Pancreas (tissue), 10 donors: ENCODE data around the gene PPP3CA. TPM values are rescaled to one million over a fixed set of nuclear protein-coding genes. Genes with fewer than 3 reads are reported as not detected.

Experiments
- ATAC-seq, 4 donors: fragments of 200-7000 bp; cut with Tn5 transposase; one replicate each; pipeline versions ENCODE4 v1.8.0 to v1.9.1; 2020; ENCODE audit warnings: mild to moderate bottlenecking in 4 of 4, moderate library complexity in 4 of 4
- DNase-seq, 6 donors: peaks; one replicate each; pipeline ENCODE4 v3.0.0-alpha.2; 2020
- FAIRE-seq: peaks from 2 replicates; lab custom pipeline; 2012; peaks lifted over from hg19 to GRCh38; lab: Jason Lieb, UNC
- H3K27ac ChIP-seq, 4 donors: fragments of 200-600 bp; sonication (generic); 1 replicate in 3 of 4; 2 replicates in 1 of 4; pipeline versions ENCODE4 v1.5.0 to v1.8.0; 2020
- H3K27me3 ChIP-seq, 4 donors: fragments of 200-600 bp; one replicate each; pipeline ENCODE4 v1.8.0; 2021
- H3K36me3 ChIP-seq, 3 donors: fragments of 200-600 bp; sonication (generic) in 1 of 3; one replicate each; pipeline versions ENCODE4 v1.5.0 to v1.8.0; 2020 to 2021
- H3K4me1 ChIP-seq, 3 donors: fragments of 200-600 bp; one replicate each; pipeline ENCODE4 v1.8.0; 2021
- H3K4me3 ChIP-seq, 4 donors: fragments of 200-600 bp; sonication (generic) in 2 of 4; one replicate each; pipeline versions ENCODE4 v1.5.0 to v1.8.0; 2020 to 2021
- H3K9me3 ChIP-seq, 4 donors: fragments of 200-600 bp; one replicate each; pipeline ENCODE4 v1.8.0; 2021
- WGBS, 2 donors: extraction: QIAGEN DNeasy Blood & Tissue Kit; methylation state at CpG; one replicate each; pipeline ENCODE4 v1.1.7; 2013; 5-methylcytosine and 5-hydroxymethylcytosine counted together
- intact Hi-C, 3 donors: fragments of 100-400 bp; cut with DNase I; formaldehyde crosslinking; loops; one replicate each; pipeline versions ENCODE4 v1.11.1 to v1.14.2; 2022
- polyA plus RNA-seq, 2 donors: library from polyadenylated mRNA; stranded (reverse); fragments of 200-250 nt; gene quantifications; one replicate each; pipeline ENCODE4 v1.2.3, GENCODE V29; 2013
- total RNA-seq, 6 donors: library from RNA; stranded (reverse); fragmentation: NEBNext Ultra II Directional in 4 of 6; extraction: Animal tissue kit (Norgen Biotek cat#: 25700) in 4 of 6; gene quantifications; one replicate each; pipeline versions ENCODE4 v1.2.1 to v1.2.4, GENCODE V29; 2021 to 2023
- TF ChIP-seq, protein P1 (sequence below), 4 donors: fragments of 200-600 bp; sonication (generic) in 3 of 4; IDR thresholded peaks; one replicate each; pipeline versions ENCODE4 v1.5.0 to v1.8.0; 2021; ENCODE audit warnings: antibody characterized with exemption in 4 of 4
- donor health status: healthy with polysubstance abuse.
- donor health status: DM: no; HTN: no; CAD: no; lungs with moderate emphysema.
- donor health status: DM: no; HTN: no; CAD: no.
- donor health status: control.
- donor health status: control.
- donor health status: Bipolar disorder and iron deficiency.
- donor health status: DM: yes; HTN: yes; CAD: no.
- donor health status: DM: no; HTN: no; CAD: no.
- donor health status: DM: no; HTN: no; CAD: no.
- donor health status: DM: yes; HTN: yes; CAD: no.

PPP3CA gene
- total and polyA plus RNA-seq, 8 donors = 4.9 to 22.7 (median 10.3) TPM

DNA sequence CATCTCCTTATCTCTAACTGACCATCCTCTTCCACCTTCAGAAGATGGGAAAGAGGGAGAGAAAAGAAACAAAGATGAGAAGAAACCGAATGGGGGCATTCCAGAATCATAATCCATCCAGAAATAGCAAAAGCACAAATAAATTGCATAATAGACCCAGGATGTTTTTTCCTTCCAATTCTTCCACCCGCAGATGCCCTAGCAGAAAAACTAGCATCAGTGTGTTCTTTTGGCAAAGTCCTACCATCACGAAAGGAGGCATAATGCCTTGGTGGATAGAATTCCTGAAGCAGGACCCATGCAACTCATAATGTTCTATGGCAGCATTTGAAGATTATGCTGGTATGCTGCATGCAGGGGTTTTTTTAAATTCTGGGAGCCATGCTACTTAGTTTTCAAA, 279.2 kb downstream of the PPP3CA start:
- H3K9me3 ChIP-seq = no peaks in the 10 kb centered on the region
- ATAC-seq (no peak), FAIRE-seq (no peak), DNase-seq (no peak)
- intact Hi-C loops = no loop called here
- H3K36me3 ChIP-seq = no peaks in the 10 kb centered on the region
- H3K27me3 ChIP-seq = no peaks in the 10 kb centered on the region
- 94 to 96% methylated on average over 3 of the region's 3 CpGs for WGBS, 2 donors
- no peaks in the 10 kb centered on the region for H3K4me1 ChIP-seq
- TF ChIP-seq, protein P1, sequence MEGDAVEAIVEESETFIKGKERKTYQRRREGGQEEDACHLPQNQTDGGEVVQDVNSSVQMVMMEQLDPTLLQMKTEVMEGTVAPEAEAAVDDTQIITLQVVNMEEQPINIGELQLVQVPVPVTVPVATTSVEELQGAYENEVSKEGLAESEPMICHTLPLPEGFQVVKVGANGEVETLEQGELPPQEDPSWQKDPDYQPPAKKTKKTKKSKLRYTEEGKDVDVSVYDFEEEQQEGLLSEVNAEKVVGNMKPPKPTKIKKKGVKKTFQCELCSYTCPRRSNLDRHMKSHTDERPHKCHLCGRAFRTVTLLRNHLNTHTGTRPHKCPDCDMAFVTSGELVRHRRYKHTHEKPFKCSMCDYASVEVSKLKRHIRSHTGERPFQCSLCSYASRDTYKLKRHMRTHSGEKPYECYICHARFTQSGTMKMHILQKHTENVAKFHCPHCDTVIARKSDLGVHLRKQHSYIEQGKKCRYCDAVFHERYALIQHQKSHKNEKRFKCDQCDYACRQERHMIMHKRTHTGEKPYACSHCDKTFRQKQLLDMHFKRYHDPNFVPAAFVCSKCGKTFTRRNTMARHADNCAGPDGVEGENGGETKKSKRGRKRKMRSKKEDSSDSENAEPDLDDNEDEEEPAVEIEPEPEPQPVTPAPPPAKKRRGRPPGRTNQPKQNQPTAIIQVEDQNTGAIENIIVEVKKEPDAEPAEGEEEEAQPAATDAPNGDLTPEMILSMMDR (IDR thresholded peaks at IDR 0.05) = no peak
- H3K4me3 ChIP-seq = no peak overlapping the region
- H3K27ac ChIP-seq = no peak overlapping the region

DNA sequence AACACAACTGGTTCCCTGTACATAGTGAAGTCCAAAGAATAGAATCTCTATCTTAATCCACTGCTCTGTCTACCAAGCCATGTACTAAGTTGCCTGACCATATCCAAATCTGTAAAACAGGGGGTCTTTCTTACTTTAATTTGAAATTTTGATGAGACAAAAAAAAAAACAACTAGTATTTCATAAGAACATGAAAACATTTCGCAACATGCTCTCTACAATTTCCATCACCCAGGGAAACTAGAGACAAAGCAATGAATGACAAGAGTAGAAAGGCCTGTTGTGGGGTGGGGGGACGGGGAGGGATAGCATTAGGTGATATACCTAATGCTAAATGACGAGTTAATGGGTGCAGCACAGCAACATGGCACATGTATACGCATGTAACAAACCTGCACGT, 279.9 kb downstream of the PPP3CA start:
- FAIRE-seq = no peak
- Histone ChIP-seq H3K9me3 (no peaks in the 10 kb centered on the region), H3K4me1 (no peaks in the 10 kb centered on the region), H3K27ac (no peak overlapping the region), H3K27me3 (no peaks in the 10 kb centered on the region), H3K36me3 (no peaks in the 10 kb centered on the region), H3K4me3 (no peak overlapping the region)
- intact Hi-C loops = no loop called here
- ATAC-seq = no peak
- 91 to 97% methylated on average over 5 of the region's 5 CpGs for WGBS, 2 donors
- no peak for DNase-seq
- TF ChIP-seq, protein P1 (IDR thresholded peaks at IDR 0.05) = no peak

DNA sequence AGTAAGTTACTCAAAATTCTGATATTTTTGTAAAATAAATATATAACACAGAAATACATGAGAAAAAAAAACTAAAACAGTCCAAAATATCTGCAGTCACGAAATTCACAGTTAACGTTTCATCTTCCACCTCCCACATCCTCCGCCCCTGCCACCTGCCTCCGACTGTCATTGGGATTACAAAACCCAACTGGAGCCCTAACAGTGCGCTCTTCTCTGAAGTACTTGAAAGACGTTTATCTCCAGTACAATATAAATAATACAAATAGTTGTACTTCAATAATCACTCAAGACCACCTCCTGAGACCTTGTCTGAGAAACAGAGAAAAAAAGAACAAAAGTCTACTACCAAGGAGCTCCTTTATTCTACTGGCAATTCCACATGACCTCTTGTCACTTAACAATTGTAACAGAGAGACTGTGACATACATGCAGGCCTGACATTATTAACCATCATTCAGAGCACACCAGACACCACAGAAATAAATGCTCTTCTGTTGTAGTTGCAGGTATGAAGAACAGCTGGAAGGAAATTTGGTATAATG, 280.6 kb downstream of the PPP3CA start:
- FAIRE-seq (no peak), DNase-seq (no peak), ATAC-seq (no peak)
- Histone ChIP-seq H3K36me3 (no peaks in the 10 kb centered on the region), H3K4me1 (no peaks in the 10 kb centered on the region), H3K27ac (no peak overlapping the region), H3K9me3 (no peaks in the 10 kb centered on the region), H3K27me3 (no peaks in the 10 kb centered on the region), H3K4me3 (no peak overlapping the region)
- TF ChIP-seq, protein P1 (IDR thresholded peaks at IDR 0.05) = no peak
- 91 to 94% methylated on average over 6 of the region's 6 CpGs for WGBS, 2 donors
- intact Hi-C loops = no loop called here

DNA sequence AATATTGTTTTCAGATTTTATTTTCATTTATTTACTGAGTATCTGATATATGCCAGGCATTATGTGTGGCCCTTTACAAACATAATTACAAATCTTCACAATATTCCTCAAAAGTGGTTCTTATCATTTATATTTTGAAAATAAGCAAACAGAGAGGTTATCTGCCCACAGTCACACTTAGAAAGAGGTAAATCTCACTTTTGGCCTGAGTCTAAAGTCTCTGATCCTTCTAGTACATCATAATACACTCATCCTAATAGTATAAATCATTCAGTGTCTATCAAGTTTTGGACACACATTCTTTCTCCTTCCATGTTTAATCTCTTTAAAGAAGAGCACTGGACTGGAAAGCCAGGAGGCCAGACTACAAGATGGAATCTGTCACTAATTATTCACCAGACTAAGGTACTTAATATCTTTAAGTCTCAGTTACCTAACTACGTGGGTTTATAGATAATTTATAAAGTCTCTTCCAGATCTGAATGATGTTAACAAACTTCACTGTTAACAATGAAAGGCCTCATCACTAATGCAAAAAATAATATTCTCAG, 281.3 kb downstream of the PPP3CA start:
- Histone ChIP-seq H3K4me3 (no peak overlapping the region), H3K36me3 (no peaks in the 10 kb centered on the region), H3K9me3 (no peaks in the 10 kb centered on the region), H3K27ac (no peak overlapping the region), H3K27me3 (no peaks in the 10 kb centered on the region), H3K4me1 (no peaks in the 10 kb centered on the region)
- intact Hi-C loops = no loop called here
- DNase-seq (no peak), FAIRE-seq (no peak), ATAC-seq (no peak)
- TF ChIP-seq, protein P1 (IDR thresholded peaks at IDR 0.05) = no peak
- 63 to 72% methylated on average over 1 of the region's 1 CpG for WGBS, 2 donors

DNA sequence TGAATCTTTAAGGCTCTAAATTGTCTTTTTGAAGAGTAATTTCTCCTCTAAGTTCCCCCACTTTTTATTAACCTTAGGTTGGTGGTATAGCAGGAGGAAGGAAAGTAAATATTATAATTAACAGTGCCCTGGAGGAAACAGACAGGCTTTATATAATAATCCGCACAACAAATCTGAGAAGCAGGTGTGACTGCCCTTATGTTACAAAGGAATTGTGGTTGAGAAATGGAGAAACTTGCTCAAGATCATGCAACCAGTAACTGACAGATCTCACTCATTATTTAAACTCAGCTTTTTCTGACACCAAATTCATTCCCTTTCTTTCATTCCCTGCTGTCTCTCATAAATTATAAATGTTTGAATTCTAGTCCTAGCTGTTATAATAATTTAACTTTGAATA, 282.0 kb downstream of the PPP3CA start:
- Histone ChIP-seq H3K9me3 (no peaks in the 10 kb centered on the region), H3K36me3 (no peaks in the 10 kb centered on the region), H3K4me1 (no peaks in the 10 kb centered on the region), H3K27ac (no peak overlapping the region), H3K4me3 (no peak overlapping the region), H3K27me3 (no peaks in the 10 kb centered on the region)
- TF ChIP-seq, protein P1 (IDR thresholded peaks at IDR 0.05) = no peak
- WGBS, 2 donors = 96 to 98% methylated on average over 1 of the region's 1 CpG
- ATAC-seq = no peak
- DNase-seq = no peak
- FAIRE-seq = no peak
- intact Hi-C loops = no loop called here
